BJ (cell line): ENCODE data around the gene IRX4. TPM values are rescaled to one million over a fixed set of nuclear protein-coding genes. Genes with fewer than 3 reads are reported as not detected.

Experiments used
- CTCF ChIA-PET: fragments of 350-600 bp; formaldehyde crosslinking; extraction: SDS; loops from one replicate; lab custom pipeline; 2021; ENCODE audit warnings: antibody characterized with exemption, inconsistent platforms; lab: Yijun Ruan, JAX
- POLR2A ChIA-PET: fragments of 300-600 bp; sonication (Branson Sonifier 250); formaldehyde crosslinking; extraction: SDS; loops from one replicate; lab custom pipeline; 2021; ENCODE audit warnings: antibody characterized with exemption; lab: Charles Lee
- DNase-seq: peaks from one replicate; pipeline ENCODE4 v3.0.0-alpha.2; 2011; ENCODE audit warnings: low read depth
- H3K27me3 ChIP-seq: 2 replicates; pipeline ENCODE4 v1.6.0; 2011; ENCODE audit warnings: low read length; ENCODE audit not compliant: control insufficient read depth, insufficient read depth
- H3K36me3 ChIP-seq: 2 replicates; pipeline ENCODE4 v1.5.1; 2011; ENCODE audit warnings: low read length; ENCODE audit not compliant: control insufficient read depth, insufficient read depth
- H3K4me3 ChIP-seq: 2 replicates; pipeline ENCODE4 v1.5.1; 2011; ENCODE audit warnings: low read depth, mild to moderate bottlenecking, control low read depth, low read length
- polyA plus RNA-seq: library from polyadenylated mRNA; depleted of rRNA; stranded (reverse); fragments of >200 nt; gene quantifications from 2 replicates; pipeline ENCODE4 v1.2.3, GENCODE V29; 2011; rRNA removed
- TF ChIP-seq, protein P1 (sequence below): IDR thresholded peaks from 2 replicates; pipeline ENCODE4 v1.5.1; 2011; ENCODE audit warnings: low read depth, mild to moderate bottlenecking, control low read depth, inconsistent platforms, low read length, moderate library complexity; ENCODE audit not compliant: insufficient read depth

IRX4 gene
- polyA plus RNA-seq, 1 experiment = not detected

DNA sequence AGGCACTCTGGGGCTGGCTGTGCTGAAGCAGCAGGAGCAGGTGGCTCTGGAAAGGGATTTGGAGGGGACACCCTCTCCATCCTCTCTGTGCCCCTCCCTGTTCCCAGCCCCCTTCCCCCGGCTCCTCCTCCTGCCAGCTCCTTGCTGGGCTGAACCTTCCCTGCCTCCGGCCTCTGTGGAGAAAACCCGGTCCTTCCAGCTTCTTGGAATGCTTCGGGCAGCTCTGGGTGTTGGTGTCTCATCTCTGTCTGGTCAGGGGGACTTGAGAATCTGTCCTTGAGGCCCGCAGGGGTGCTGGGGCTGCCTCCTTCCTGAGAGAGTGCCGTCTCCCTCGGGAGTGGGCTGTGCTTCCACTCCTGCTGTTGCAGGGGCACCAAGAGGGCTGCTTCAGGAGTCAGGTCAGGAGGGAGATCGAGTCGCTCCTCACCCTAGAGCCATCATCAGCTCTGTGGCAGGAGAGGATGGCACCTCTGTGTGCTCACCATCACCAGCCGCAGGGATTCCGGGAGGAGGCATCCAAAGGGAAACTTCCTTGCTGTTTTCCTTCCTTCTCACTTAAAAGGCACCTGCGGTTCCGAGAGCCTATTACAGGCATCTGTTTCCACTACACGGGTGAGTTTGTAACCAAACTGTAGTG is 50.9 kb downstream of the IRX4 start:
- peak; percentile 2 for DNase-seq
- TF ChIP-seq, protein P1, sequence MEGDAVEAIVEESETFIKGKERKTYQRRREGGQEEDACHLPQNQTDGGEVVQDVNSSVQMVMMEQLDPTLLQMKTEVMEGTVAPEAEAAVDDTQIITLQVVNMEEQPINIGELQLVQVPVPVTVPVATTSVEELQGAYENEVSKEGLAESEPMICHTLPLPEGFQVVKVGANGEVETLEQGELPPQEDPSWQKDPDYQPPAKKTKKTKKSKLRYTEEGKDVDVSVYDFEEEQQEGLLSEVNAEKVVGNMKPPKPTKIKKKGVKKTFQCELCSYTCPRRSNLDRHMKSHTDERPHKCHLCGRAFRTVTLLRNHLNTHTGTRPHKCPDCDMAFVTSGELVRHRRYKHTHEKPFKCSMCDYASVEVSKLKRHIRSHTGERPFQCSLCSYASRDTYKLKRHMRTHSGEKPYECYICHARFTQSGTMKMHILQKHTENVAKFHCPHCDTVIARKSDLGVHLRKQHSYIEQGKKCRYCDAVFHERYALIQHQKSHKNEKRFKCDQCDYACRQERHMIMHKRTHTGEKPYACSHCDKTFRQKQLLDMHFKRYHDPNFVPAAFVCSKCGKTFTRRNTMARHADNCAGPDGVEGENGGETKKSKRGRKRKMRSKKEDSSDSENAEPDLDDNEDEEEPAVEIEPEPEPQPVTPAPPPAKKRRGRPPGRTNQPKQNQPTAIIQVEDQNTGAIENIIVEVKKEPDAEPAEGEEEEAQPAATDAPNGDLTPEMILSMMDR = no peak
- CTCF ChIA-PET = interaction anchor here (1.7 kb wide), 1 partner anchor 68 kb away, joined by 4 read pairs; no protein-coding TSS in a partner anchor
- Histone ChIP-seq H3K27me3 (peaks cover 4% of the 10 kb centered on the region; the same call in 1 of the 2 replicates), H3K4me3 (no peak overlapping the region), H3K36me3 (no peaks in the 10 kb centered on the region)
- POLR2A ChIA-PET = no interaction called here

DNA sequence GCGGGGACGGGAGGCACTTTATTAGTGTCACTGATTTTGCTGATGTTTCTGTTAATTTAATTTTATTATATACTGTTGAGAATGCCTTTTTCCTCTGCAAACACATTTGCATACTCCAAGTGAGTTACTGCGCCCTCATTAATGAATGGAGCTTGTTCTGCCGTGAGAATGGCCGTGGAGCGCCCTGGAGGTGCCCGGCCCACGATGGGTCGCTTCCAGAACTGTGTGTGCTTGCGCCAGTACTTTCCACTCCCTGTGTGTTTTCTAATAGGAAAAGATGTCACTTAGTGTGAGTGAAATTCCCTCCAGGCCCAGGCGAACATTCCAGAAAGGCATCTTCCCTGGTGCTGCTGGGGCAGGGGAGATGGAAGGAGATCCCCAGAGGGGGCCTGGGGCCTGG is 51.5 kb downstream of the IRX4 start:
- ChIA-PET CTCF (interaction anchor here (1.7 kb wide), 1 partner anchor 67 kb away, joined by 4 read pairs; no protein-coding TSS in a partner anchor), POLR2A (no interaction called here)
- DNase-seq = no peak
- Histone ChIP-seq H3K27me3 (peaks cover 4% of the 10 kb centered on the region; the same call in 1 of the 2 replicates), H3K36me3 (no peaks in the 10 kb centered on the region), H3K4me3 (no peak overlapping the region)
- TF ChIP-seq, protein P1 = no peak

DNA sequence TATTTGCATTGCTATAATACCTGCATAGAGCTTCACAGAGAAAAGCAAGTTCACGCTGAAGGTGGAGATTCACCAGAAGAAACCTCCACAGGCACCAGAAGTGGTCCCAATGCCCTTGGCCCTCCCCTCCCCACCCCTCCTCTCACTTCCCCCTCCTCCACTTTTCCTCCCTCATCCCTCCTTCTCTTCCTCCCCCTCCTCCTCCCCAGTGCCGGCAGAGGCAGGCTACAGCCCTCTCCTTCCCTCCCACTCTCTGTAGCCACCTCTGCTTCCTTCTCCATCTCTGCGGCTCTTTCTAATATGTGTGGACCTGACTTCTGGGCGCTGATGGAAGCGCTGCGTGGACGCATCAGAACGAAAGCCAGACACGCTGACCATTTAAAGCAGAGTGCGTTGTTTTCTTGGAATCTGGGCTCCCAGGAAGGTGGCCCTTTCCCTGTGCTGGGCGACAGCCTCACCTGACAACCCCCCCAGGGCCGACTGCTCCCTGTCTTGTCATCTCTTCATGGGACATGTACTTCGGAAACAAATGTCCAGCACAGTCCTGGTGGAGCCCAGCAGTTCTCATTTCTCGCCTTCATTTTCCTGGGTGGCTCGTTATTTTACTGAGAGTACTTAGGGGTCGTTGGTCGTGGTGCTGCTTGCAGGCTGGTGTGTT is 52.0 kb downstream of the IRX4 start:
- no peak for DNase-seq
- ChIA-PET CTCF (interaction anchor here (1.7 kb wide), 1 partner anchor 67 kb away, joined by 4 read pairs; no protein-coding TSS in a partner anchor), POLR2A (no interaction called here)
- peaks cover 4% of the 10 kb centered on the region; the same call in 1 of the 2 replicates for H3K27me3 ChIP-seq
- TF ChIP-seq, protein P1 = no peak
- H3K4me3 ChIP-seq = no peak overlapping the region
- no peaks in the 10 kb centered on the region for H3K36me3 ChIP-seq

DNA sequence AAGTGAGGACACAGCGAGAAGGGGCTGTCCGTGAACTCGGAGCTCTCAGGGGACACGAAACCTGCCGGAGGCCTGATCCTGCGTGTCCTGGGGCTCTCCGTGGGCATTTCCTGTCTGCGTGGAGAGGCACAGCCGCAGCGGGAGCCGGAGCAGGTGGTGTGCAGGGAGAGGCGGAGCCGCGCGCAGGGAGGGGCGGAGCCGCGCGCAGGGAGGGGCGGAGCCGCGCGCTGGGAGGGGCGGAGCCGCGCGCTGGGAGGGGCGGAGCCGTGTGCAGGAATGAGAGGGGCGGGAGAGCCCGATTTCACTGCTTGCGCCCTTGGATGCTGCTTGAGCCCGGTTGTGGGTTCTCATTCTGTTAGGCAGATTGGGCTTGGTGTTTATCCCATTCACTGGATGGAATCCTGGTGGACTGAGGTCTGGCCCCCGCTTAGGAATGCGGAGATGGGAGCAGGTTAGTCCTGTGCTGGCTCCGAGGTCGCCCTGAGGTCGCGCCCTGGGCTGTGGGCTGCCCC is 54.8 kb downstream of the IRX4 start:
- peaks cover 4% of the 10 kb centered on the region; the same call in 1 of the 2 replicates for H3K27me3 ChIP-seq
- TF ChIP-seq, protein P1 = no peak
- ChIA-PET POLR2A (no interaction called here), CTCF (interaction anchor here (1.0 kb wide), 1 partner anchor 29 kb away, joined by 3 read pairs; no protein-coding TSS in a partner anchor)
- no peak overlapping the region for H3K4me3 ChIP-seq
- no peak for DNase-seq
- H3K36me3 ChIP-seq = peaks cover 5% of the 10 kb centered on the region

Other genes with a start within 250 kb of the IRX4 start
- 67.9 and 92.3 TPM in 2 replicates for gene MRPL36, start 83.1 kb downstream of the IRX4 start, polyA plus RNA-seq
- 26.6 and 34.1 TPM in 2 replicates for gene NDUFS6, start 81.5 kb downstream of the IRX4 start, polyA plus RNA-seq